Endothelial cell of umbilical vein (primary cell): ENCODE results near the gene CEP350. TPM values are rescaled to one million over a fixed set of nuclear protein-coding genes. Genes with fewer than 3 reads are reported as not detected.

Experiments used
- BruUV-seq: library from RNA; stranded (reverse); fragments of 400-500 nt; replicated peaks from 2 replicates; lab custom pipeline; 2021; lab: Mats Ljungman, UMichigan
- CTCF ChIA-PET: fragments of 300-600, 350-600 bp; sonication (Branson Sonifier 250); formaldehyde crosslinking; loops from one replicate; lab custom pipeline; 2021; ENCODE audit warnings: antibody characterized with exemption, inconsistent platforms; lab: Charles Lee
- POLR2A ChIA-PET: fragments of 300-600, 350-600 bp; sonication (Branson Sonifier 250); formaldehyde crosslinking; loops from one replicate; lab custom pipeline; 2021; ENCODE audit warnings: antibody characterized with exemption, inconsistent platforms; lab: Charles Lee
- DNase-seq: peaks from one replicate; pipeline ENCODE4 v3.0.0-alpha.2; 2011; ENCODE audit warnings: low read depth, low spot score
- FAIRE-seq: peaks from 2 replicates; lab custom pipeline; 2011; peaks lifted over from hg19 to GRCh38; lab: Jason Lieb, UNC
- H2AFZ ChIP-seq: 2 replicates; pipeline ENCODE4 v1.6.0; 2012; ENCODE audit warnings: low read depth, low read length, control low read depth, inconsistent platforms
- H3K27ac ChIP-seq: 2 replicates; pipeline ENCODE4 v1.5.1; 2011; ENCODE audit warnings: low read depth, mild to moderate bottlenecking, control low read depth, low read length, moderate library complexity; ENCODE audit not compliant: insufficient read depth
- H3K27me3 ChIP-seq, 2 experiments: 2 replicates each; pipeline versions ENCODE4 v1.6.0 to v1.6.1; 2011; ENCODE audit warnings: low read length in 2 of 2, mixed read lengths in 1 of 2; ENCODE audit not compliant: control insufficient read depth in 2 of 2, insufficient read depth in 2 of 2
- H3K36me3 ChIP-seq, 2 experiments: 2 replicates in 1 of 2; 3 replicates in 1 of 2; pipeline ENCODE4 v1.5.1; 2011; ENCODE audit warnings: low read length in 2 of 2, mild to moderate bottlenecking in 1 of 2, moderate library complexity in 1 of 2; ENCODE audit not compliant: control insufficient read depth in 2 of 2, insufficient read depth in 2 of 2; ENCODE audit errors: extremely low read depth in 1 of 2
- H3K4me1 ChIP-seq: 3 replicates; pipeline ENCODE4 v1.5.1; 2011; ENCODE audit warnings: mild to moderate bottlenecking, low read length; ENCODE audit not compliant: control insufficient read depth, insufficient read depth; ENCODE audit errors: extremely low read depth
- H3K4me2 ChIP-seq: 2 replicates; pipeline ENCODE4 v1.6.1; 2011; ENCODE audit warnings: low read length, control low read depth, mixed read lengths; ENCODE audit not compliant: insufficient read depth
- H3K4me3 ChIP-seq, 3 experiments: fragments of 200-600 bp in 1 of 3; sonication (generic), shearing (Covaris generic) in 1 of 3; replicated peaks in 1 of 3; 2 replicates each; pipeline ENCODE4 v1.5.1; 2011 to 2016; ENCODE audit warnings: control low read depth in 3 of 3, low read length in 3 of 3, mild to moderate bottlenecking in 2 of 3, inconsistent platforms in 1 of 3, low read depth in 1 of 3, moderate library complexity in 1 of 3; ENCODE audit not compliant: insufficient read depth in 1 of 3
- H3K79me2 ChIP-seq: 2 replicates; pipeline ENCODE4 v1.6.0; 2012; ENCODE audit warnings: low read length, inconsistent platforms; ENCODE audit not compliant: control insufficient read depth, insufficient read depth
- H3K9ac ChIP-seq: replicated peaks from 2 replicates; pipeline ENCODE3; 2011; ENCODE audit warnings: low read length, control low read depth; ENCODE audit not compliant: insufficient read depth; ENCODE audit errors: extremely low read depth
- H3K9me1 ChIP-seq: replicated peaks from 3 replicates; pipeline ENCODE4 v1.6.0; 2011; ENCODE audit warnings: mild to moderate bottlenecking, low read length; ENCODE audit not compliant: control insufficient read depth, insufficient read depth; ENCODE audit errors: extremely low read depth
- H3K9me3 ChIP-seq: replicated peaks from 2 replicates; pipeline ENCODE4 v1.5.1; 2012; ENCODE audit warnings: low read length, inconsistent platforms; ENCODE audit not compliant: control insufficient read depth, insufficient read depth
- H4K20me1 ChIP-seq: replicated peaks from 2 replicates; pipeline ENCODE3; 2011; ENCODE audit warnings: mild to moderate bottlenecking, low read length; ENCODE audit not compliant: control insufficient read depth, insufficient read depth; ENCODE audit errors: extremely low read depth
- EZH2 ChIP-seq: IDR thresholded peaks from 2 replicates; pipeline ENCODE4 v1.6.1; 2012; ENCODE audit warnings: borderline replicate concordance, low read depth, mild to moderate bottlenecking, moderate library complexity, low read length, inconsistent platforms; ENCODE audit not compliant: severe bottlenecking
- FOS ChIP-seq: IDR thresholded peaks from 2 replicates; pipeline ENCODE4 v1.6.1; 2011; ENCODE audit warnings: mild to moderate bottlenecking, low read length, moderate library complexity, borderline replicate concordance; ENCODE audit not compliant: insufficient read depth
- GATA2 ChIP-seq: IDR thresholded peaks from 2 replicates; pipeline ENCODE4 v1.7.0; 2011; ENCODE audit warnings: low read depth, mild to moderate bottlenecking, moderate library complexity, mixed read lengths, low read length; ENCODE audit not compliant: insufficient read length, insufficient read depth
- JUN ChIP-seq: IDR thresholded peaks from 2 replicates; pipeline ENCODE4 v1.6.1; 2011; ENCODE audit warnings: borderline replicate concordance, low read depth; ENCODE audit not compliant: insufficient read length, insufficient read depth
- MYC ChIP-seq: IDR thresholded peaks from one replicate; pipeline ENCODE4 v1.6.1; 2011; ENCODE audit warnings: mild to moderate bottlenecking, low read depth, low read length
- POLR2A ChIP-seq: IDR thresholded peaks from 2 replicates; pipeline ENCODE4 v1.6.1; 2012; ENCODE audit warnings: low read depth, mild to moderate bottlenecking, control low read depth, low read length
- POLR2AphosphoS5 ChIP-seq: IDR thresholded peaks from 2 replicates; pipeline ENCODE4 v1.6.1; 2012; ENCODE audit warnings: low read depth, mild to moderate bottlenecking, control low read depth, low read length, moderate library complexity; ENCODE audit not compliant: insufficient read depth
- dilution Hi-C: fragments of 300-500 bp; cut with MboI; formaldehyde crosslinking; loops from one replicate; pipeline ENCODE4 v1.15.0; 2019; ENCODE audit warnings: low sequenced_read_pairs; ENCODE audit not compliant: extremely low pct_ligation_motif_present
- intact Hi-C: fragments of 100-400 bp; cut with micrococcal nuclease; formaldehyde crosslinking; loops from one replicate; pipeline ENCODE4 v1.10.0; 2022
- polyA plus RNA-seq, 4 experiments: library from polyadenylated mRNA; depleted of rRNA in 3 of 4; stranded (reverse) in 3 of 4; unstranded in 1 of 4; fragments of >200 nt; gene quantifications; 2 replicates each; pipeline versions ENCODE4 v1.2.1 to v1.2.3, GENCODE V29; 2011 to 2012; ENCODE audit warnings: missing spikeins in 1 of 4
- total RNA-seq: library from RNA; stranded (reverse); gene quantifications from 2 replicates; pipeline ENCODE4 v1.2.3, GENCODE V29; 2021
- TF ChIP-seq, protein P1 (sequence below), 2 donors: IDR thresholded peaks; 1 replicate in 1 of 2; 2 replicates in 1 of 2; pipeline ENCODE4 v1.5.1; 2011; ENCODE audit warnings: low read length in 2 of 2, mild to moderate bottlenecking in 2 of 2, moderate library complexity in 2 of 2, control low read depth in 1 of 2, inconsistent platforms in 1 of 2, low read depth in 1 of 2; ENCODE audit not compliant: insufficient read depth in 1 of 2; ENCODE audit errors: extremely low read depth in 1 of 2
- TF ChIP-seq, protein P2 (sequence below): IDR thresholded peaks from 2 replicates; pipeline ENCODE4 v1.6.1; 2011; ENCODE audit not compliant: insufficient read depth, insufficient read length

The CEP350 gene
- total and polyA plus RNA-seq, 2 donors (not counting 3 experiments of a cell fraction or from before 2014, with no cell fraction given): 4.8 to 30.1 TPM

DNA sequence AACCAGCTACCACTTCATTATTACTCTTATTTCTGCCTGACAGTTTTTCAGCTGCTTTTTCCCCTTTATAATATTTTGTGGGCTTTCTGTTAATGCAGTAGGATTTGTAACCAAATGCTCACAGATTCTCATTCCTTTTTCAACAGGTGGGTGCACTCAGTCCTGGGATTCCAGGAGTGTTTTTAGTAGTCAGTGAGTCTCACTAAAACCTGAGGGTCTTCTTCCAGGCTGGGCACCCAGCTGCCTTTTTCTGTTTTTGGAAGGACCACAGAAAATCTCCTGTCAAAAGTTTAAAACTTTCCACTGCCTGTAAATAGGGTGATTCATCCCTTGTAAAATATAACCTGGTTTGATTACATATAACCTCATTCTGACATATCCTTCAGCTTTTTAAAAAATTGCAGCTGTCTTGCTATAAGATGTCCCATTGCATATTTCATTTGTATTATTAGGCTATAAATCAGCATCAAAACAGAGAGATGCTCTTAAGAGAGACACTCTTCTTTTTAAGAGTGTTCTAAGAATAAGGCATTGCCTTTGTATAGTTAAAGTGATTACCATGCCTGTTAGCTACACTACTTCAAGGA, 16.8 kb upstream of the CEP350 start:
- BruUV-seq: no TSS peak
- dilution Hi-C loops: no loop called here
- Histone ChIP-seq H3K9ac (no peak overlapping the region), H2AFZ (no peak overlapping the region), H3K27ac (no peak overlapping the region), H3K9me3 (no peaks in the 10 kb centered on the region), H4K20me1 (no peaks in the 10 kb centered on the region), H3K9me1 (no peaks in the 10 kb centered on the region), H3K4me3 (no peak overlapping the region), H3K79me2 (no peaks in the 10 kb centered on the region), H3K27me3 (no peaks in the 10 kb centered on the region), H3K36me3 (no peaks in the 10 kb centered on the region), H3K4me2 (no peak overlapping the region), H3K4me1 (no peaks in the 10 kb centered on the region)
- DNase-seq: no peak
- TF ChIP-seq EZH2 (no peak), JUN (no peak)
- POLR2A ChIA-PET: no interaction called here
- CTCF ChIA-PET: no interaction called here
- no peak for FAIRE-seq
- intact Hi-C loops: no loop called here

DNA sequence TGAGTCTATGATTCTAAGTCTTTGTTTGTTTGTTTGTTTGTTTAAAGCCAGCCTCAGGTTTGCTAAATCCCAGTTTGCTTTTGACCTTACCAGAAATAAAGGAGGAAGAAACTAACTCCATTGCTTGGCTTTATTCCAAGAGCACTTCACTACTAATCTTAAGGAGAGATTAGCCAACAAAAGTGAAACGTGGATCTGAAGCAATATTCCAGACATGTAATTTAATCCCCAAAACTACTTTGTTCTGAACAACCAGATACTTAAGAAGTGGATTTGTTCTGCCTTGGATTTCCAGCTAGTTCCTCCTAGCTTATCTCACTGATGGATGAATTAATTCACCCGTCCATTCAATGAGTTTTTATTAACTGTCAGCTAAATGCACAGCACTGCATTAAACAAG, 15.9 kb upstream of the CEP350 start:
- H2AFZ ChIP-seq: no peak overlapping the region
- H3K9me3 ChIP-seq: no peaks in the 10 kb centered on the region
- ChIA-PET POLR2A (no interaction called here), CTCF (interaction anchor here (1.2 kb wide), 1 partner anchor 9 kb away, joined by 4 read pairs; no protein-coding TSS in a partner anchor)
- BruUV-seq: no TSS peak
- no peaks in the 10 kb centered on the region for H4K20me1 ChIP-seq
- no peak overlapping the region for H3K27ac ChIP-seq
- H3K4me2 ChIP-seq: no peak overlapping the region
- TF ChIP-seq POLR2AphosphoS5: no peak
- TF ChIP-seq POLR2A: no peak
- TF ChIP-seq, protein P1, sequence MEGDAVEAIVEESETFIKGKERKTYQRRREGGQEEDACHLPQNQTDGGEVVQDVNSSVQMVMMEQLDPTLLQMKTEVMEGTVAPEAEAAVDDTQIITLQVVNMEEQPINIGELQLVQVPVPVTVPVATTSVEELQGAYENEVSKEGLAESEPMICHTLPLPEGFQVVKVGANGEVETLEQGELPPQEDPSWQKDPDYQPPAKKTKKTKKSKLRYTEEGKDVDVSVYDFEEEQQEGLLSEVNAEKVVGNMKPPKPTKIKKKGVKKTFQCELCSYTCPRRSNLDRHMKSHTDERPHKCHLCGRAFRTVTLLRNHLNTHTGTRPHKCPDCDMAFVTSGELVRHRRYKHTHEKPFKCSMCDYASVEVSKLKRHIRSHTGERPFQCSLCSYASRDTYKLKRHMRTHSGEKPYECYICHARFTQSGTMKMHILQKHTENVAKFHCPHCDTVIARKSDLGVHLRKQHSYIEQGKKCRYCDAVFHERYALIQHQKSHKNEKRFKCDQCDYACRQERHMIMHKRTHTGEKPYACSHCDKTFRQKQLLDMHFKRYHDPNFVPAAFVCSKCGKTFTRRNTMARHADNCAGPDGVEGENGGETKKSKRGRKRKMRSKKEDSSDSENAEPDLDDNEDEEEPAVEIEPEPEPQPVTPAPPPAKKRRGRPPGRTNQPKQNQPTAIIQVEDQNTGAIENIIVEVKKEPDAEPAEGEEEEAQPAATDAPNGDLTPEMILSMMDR (IDR thresholded peaks at IDR 0.05; ENCODE audit: extremely low read depth in 1 of 2, insufficient read depth in 1 of 2, low read depth in 1 of 2, low read length in 2 of 2): no peak
- TF ChIP-seq JUN: no peak
- TF ChIP-seq, protein P2, sequence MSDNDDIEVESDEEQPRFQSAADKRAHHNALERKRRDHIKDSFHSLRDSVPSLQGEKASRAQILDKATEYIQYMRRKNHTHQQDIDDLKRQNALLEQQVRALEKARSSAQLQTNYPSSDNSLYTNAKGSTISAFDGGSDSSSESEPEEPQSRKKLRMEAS: no peak
- no peak for TF ChIP-seq GATA2
- TF ChIP-seq EZH2: no peak
- TF ChIP-seq FOS: no peak
- TF ChIP-seq MYC: no peak
- H3K36me3 ChIP-seq: no peaks in the 10 kb centered on the region
- H3K9ac ChIP-seq: no peak overlapping the region
- no peaks in the 10 kb centered on the region for H3K4me1 ChIP-seq
- H3K9me1 ChIP-seq: no peaks in the 10 kb centered on the region
- dilution Hi-C loops: no loop called here
- no peaks in the 10 kb centered on the region for H3K79me2 ChIP-seq
- intact Hi-C loops: no loop called here
- H3K27me3 ChIP-seq: no peaks in the 10 kb centered on the region
- FAIRE-seq (no peak), DNase-seq (no peak)
- no peak overlapping the region for H3K4me3 ChIP-seq
